Stimulated activated naive B cell treated with anti-CD40 and anti-IgM and Interleukin-4, amounts not matched to agents 10 μg/mL and 1 μg/mL and 100 μg/mL, for 72 hours (primary cell): Measurements from ENCODE around the gene TBC1D17.
A peak's percentile ranks its signal among the peaks of the same experiment; 100 is the strongest.

ENCODE experiments used
- ATAC-seq, 2 donors: fragments of 150-1000 bp; cut with Tn5 transposase; replicated peaks; 2 replicates each; pipeline ENCODE4 v1.10.0; 2021; ENCODE audit warnings: moderate library complexity in 1 of 2
- DNase-seq: peaks from one replicate; pipeline ENCODE4 v3.0.0; 2021
- H3K27ac Mint-ChIP-seq: one replicate; pipeline ENCODE4 v1.8.0; 2022; ENCODE audit warnings: mild to moderate bottlenecking, mixed read lengths
- H3K27me3 Mint-ChIP-seq, 2 donors: one replicate each; pipeline ENCODE4 v1.8.0; 2022; ENCODE audit warnings: mixed read lengths in 2 of 2
- H3K36me3 Mint-ChIP-seq, 2 donors: one replicate each; pipeline ENCODE4 v1.8.0; 2022; ENCODE audit warnings: mixed read lengths in 2 of 2, mild to moderate bottlenecking in 1 of 2
- H3K4me1 Mint-ChIP-seq, 2 donors: one replicate each; pipeline ENCODE4 v1.8.0; 2022; ENCODE audit warnings: mixed read lengths in 2 of 2, mild to moderate bottlenecking in 1 of 2
- H3K4me3 Mint-ChIP-seq, 2 donors: one replicate each; pipeline ENCODE4 v1.8.0; 2022; ENCODE audit warnings: mild to moderate bottlenecking in 2 of 2, mixed read lengths in 2 of 2, moderate library complexity in 1 of 2
- H3K9me3 Mint-ChIP-seq, 2 donors: one replicate each; pipeline ENCODE4 v1.8.0; 2022; ENCODE audit warnings: mixed read lengths in 2 of 2, mild to moderate bottlenecking in 1 of 2

The TBC1D17 gene

DNA sequence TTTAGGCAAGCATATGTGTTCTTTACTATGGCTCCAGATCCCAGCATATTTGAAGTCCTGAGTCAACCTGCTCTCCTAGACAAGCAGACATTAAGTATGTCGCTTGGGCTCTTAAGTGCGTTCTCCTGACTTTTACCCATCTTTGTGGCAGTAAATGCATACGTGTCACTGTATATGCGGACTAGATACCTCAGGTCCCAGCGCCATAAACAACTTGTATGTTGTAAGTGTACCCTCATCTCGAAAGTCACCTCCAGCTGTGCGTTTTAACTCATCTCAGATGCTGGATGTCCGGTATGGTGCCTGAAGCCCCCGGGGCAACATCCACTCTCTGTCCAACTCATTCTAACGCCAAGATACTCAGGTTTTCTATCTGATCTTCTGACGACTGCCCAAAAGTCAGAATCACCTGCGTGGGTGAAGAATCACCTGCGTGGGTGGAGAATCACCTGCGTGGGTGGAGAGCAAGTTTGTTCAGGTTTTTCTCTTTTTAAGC lies 24.8 kb upstream of the TBC1D17 start:
- peaks cover 39 to 61% of the 10 kb centered on the region in 2 donors for H3K4me1 Mint-ChIP-seq
- peaks cover 19 to 36% of the 10 kb centered on the region in 2 donors for H3K36me3 Mint-ChIP-seq
- peak overlapping the region; percentile 81 to 84 for H3K4me3 Mint-ChIP-seq
- H3K27ac Mint-ChIP-seq: peak overlapping the region; percentile 37
- H3K27me3 Mint-ChIP-seq: no peaks in the 10 kb centered on the region
- ATAC-seq: no peak
- no peak for DNase-seq
- H3K9me3 Mint-ChIP-seq: peaks cover 8 to 9% of the 10 kb centered on the region in 2 donors

DNA sequence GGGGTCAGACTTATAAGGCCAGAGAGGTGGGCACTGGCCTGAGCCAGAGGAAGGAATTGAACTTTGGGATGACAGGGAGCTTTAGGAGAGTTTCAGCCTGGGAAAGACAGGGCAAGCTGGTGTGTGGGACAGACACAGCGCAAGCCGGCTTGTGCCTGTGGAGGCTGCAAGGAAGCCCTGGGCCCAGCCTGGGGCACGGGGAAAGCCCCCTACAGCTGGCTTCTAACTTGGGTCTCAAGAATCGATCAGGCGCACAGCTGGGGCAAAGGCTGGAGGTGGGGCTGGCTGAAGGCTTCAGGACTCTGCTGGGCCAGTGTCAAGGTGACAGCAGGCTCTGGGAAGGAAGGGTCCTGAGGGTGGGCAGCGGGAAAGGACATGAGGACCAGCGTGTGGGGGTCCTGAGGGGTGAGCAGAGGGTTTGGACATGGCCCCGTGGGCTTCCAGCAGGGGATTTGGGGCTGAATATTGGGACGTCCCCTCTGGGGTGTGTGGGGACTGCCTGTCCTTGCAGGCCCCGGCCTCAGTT lies 23.6 kb upstream of the TBC1D17 start:
- Mint-ChIP-seq H3K27me3 (no peaks in the 10 kb centered on the region), H3K4me1 (peaks cover 34 to 53% of the 10 kb centered on the region in 2 donors), H3K9me3 (peaks cover 7 to 9% of the 10 kb centered on the region in 2 donors), H3K36me3 (peaks cover 30 to 45% of the 10 kb centered on the region in 2 donors), H3K27ac (peak overlapping the region; percentile 89), H3K4me3 (peak overlapping the region in 1 of 2 donors; percentile 25)
- no peak for ATAC-seq
- DNase-seq: no peak

DNA sequence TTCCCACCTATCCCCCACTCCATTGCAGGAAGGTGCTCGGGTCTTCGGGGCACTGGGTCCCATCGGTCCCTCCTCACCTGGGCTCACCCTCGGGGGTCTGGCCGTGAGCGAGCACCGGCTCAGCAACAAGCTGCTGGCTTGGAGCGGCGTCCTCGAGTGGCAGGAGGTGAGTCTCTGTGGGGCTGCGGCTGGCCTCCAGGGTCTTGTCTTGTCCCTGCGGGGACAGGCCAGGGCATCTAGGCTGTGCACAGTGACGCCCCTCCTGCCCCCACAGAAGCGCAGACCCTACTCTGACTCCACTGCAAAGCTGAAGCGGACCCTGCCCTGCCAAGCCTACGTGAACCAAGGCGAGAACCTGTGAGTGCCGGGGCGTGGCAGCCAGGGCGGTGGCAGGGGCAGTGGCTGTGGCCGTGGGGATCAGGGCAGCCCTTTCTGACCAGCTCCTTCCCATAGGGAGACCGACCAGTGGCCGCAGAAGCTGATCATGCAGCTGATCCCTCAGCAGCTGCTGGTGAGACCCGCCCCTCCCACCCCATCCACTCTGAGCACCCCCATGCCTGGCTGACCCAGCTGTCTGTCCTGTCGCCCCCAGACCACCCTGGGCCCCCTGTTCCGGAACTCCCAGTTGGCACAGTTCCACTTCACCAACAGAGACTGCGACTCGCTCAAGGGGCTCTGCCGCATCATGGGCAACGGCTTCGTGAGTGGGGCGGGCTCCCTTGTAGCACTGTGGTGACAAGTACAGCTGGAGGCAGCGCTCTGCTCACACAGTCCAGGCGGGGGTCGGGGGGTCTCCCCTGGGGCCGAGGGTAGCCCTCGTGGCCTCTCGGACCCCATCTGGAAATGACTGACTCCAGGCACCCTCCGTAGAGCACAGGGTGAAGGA lies 22.9 kb upstream of the TBC1D17 start:
- Mint-ChIP-seq H3K4me3 (peak overlapping the region in 1 of 2 donors; percentile 31), H3K27me3 (no peaks in the 10 kb centered on the region), H3K36me3 (peaks cover 29 to 43% of the 10 kb centered on the region in 2 donors), H3K4me1 (peaks cover 30 to 50% of the 10 kb centered on the region in 2 donors), H3K27ac (peak overlapping the region; percentile 89), H3K9me3 (peaks cover 4 to 5% of the 10 kb centered on the region in 2 donors)
- ATAC-seq: no peak
- no peak for DNase-seq

DNA sequence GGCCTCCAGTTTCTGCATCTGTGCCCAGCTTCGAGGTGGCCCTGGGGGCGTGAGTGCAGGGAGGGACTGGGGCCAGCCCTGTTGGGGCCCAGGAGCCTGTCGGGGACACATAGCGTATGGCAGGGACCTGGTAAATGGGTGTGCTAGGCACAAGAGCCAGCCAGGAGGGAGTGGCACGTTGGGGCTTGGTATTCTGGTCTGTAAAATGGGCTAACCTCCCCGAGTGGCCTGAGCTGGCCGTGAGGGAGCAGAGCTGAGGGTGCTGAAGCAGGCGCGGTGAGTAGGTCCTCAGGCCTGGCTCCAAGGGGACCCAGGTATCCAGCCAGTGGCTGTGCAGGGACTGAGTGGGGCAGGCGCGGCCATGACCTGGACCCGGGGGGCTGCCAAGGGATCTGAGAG lies 22.2 kb upstream of the TBC1D17 start:
- Mint-ChIP-seq H3K27me3 (no peaks in the 10 kb centered on the region), H3K27ac (peak overlapping the region; percentile 87), H3K9me3 (no peaks in the 10 kb centered on the region), H3K36me3 (peaks cover 29 to 40% of the 10 kb centered on the region in 2 donors), H3K4me3 (peak overlapping the region in 1 of 2 donors; percentile 31), H3K4me1 (peaks cover 24 to 43% of the 10 kb centered on the region in 2 donors)
- no peak for DNase-seq
- no peak for ATAC-seq

DNA sequence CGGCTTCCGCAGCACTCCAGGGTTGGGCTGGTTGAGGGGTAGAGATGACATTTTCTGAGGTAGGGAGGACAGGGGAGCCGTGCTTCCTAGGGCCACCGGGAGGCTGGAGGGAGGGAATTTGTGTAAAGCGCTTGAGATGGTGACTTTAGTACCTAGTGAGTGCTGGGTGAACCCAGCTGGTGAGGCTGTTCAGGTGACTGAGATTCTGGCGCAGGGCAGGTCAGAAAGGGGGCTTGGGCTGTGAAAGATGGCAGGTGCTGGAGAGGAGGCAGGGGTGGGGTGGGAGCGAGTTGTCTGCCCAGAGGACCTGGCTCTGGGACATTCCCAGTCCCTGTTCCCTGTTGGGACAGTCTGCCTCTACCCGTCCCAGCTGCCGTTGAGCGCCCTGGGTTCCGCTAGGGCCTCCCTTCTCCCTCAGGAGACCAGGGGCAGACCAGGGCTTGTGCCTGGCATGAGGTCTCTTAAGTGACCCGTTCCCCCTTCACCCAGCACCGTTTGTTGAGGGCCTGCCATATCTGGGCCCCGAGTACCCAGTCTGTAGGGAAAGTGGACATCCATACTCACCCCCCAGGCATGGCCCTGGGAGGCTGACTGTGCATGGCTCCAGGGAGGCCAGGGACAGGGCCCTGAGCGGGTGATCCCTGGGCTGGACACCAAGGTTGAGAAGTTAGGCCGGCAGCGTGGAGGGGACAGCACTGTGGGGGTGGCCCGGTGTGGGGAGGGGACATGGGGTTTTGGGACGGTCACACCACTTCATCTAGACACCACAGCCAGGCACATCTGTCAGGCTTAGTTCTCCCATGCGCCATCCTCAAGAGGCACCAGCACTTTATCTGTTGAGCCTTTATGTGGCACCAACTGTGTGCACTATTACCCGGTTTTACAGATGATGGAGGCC lies 21.6 kb upstream of the TBC1D17 start:
- ATAC-seq: no peak
- no peaks in the 10 kb centered on the region for H3K9me3 Mint-ChIP-seq
- H3K27ac Mint-ChIP-seq: peak overlapping the region; percentile 87
- DNase-seq: no peak
- H3K36me3 Mint-ChIP-seq: peaks cover 34 to 45% of the 10 kb centered on the region in 2 donors
- peaks cover 23 to 46% of the 10 kb centered on the region in 2 donors for H3K4me1 Mint-ChIP-seq
- H3K4me3 Mint-ChIP-seq: peak overlapping the region; percentile 19 to 21
- H3K27me3 Mint-ChIP-seq: no peaks in the 10 kb centered on the region

DNA sequence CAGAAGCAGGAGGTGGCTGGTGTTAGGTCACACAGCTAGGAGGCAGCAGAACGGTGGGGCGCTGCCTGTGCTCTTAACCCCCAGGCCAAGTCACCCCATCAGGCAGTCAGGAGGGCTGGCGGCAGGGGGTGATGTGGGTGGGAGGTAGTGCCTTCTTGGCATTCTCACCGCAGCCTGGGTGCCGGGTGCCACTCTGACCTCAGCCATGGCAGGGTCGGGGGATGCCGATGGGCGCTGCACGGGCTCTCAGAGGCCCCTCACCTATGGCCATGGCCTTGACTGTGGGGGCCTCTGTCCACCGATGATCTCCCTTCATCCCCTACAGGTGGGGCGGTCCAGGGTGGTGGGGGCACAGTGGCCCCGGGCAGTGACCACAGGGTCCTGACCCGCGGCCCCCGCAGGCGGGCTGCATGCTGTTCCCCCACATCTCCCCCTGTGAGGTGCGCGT lies 20.9 kb upstream of the TBC1D17 start:
- peaks cover 23 to 50% of the 10 kb centered on the region in 2 donors for H3K4me1 Mint-ChIP-seq
- ATAC-seq (no peak), DNase-seq (no peak)
- peaks cover 37 to 52% of the 10 kb centered on the region in 2 donors for H3K36me3 Mint-ChIP-seq
- H3K27ac Mint-ChIP-seq: peak overlapping the region; percentile 65
- no peaks in the 10 kb centered on the region for H3K9me3 Mint-ChIP-seq
- peak overlapping the region; percentile 19 to 21 for H3K4me3 Mint-ChIP-seq
- no peaks in the 10 kb centered on the region for H3K27me3 Mint-ChIP-seq

DNA sequence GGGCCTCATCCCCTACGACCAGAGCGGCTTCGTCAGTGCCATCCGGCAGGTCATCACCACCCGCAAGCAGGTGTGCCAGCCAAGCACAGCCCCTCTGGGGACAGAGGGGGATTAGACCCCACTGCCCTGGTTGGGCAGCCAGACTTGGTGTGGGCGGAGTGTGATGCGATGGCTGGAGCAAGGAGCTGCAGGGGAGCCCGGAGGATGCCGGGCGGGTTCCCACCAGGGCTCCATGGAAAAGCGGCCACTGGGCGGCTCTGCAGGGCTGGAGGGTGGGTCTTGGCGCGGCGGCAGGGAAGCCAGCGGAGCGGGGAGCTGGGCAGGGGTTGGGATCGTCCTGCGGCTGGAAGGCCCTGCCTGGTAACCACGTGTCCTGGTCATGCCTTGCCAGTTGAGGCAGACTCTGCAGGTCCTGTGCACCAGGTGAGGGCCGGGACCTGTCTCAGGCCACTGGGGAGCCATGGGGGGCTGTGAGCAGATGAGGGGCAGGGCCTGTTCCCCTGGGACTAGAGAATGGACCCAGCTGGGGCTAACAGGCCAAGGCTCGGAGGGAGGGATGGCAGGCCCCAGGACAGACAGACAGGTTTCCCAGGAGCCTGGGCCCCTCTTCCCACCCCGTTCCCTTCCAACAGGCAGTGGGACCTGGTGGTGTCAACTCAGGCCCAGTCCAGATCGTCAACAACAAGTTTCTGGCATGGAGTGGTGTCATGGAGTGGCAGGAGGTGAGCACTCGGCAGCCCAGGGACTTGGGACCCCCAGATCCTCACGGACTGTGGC lies 20.3 kb upstream of the TBC1D17 start:
- Mint-ChIP-seq H3K36me3 (peaks cover 37 to 55% of the 10 kb centered on the region in 2 donors), H3K4me1 (peaks cover 18 to 46% of the 10 kb centered on the region in 2 donors), H3K9me3 (no peaks in the 10 kb centered on the region), H3K27ac (peak overlapping the region; percentile 62), H3K27me3 (no peaks in the 10 kb centered on the region), H3K4me3 (peak overlapping the region; percentile 6 to 28)
- ATAC-seq: no peak
- no peak for DNase-seq

DNA sequence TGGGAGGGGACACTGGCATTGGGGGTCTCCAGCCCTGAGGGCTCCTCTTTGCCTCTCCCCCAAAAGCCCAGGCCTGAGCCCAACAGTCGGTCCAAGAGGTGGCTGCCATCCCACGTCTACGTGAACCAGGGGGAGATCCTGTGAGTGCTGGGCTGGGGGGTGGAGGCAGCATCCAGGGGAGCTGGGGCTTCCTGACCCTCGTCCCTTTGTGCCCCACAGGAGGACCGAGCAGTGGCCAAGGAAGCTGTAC lies 19.7 kb upstream of the TBC1D17 start:
- H3K4me1 Mint-ChIP-seq: peaks cover 13 to 41% of the 10 kb centered on the region in 2 donors
- no peaks in the 10 kb centered on the region for H3K27me3 Mint-ChIP-seq
- peaks cover 40 to 58% of the 10 kb centered on the region in 2 donors for H3K36me3 Mint-ChIP-seq
- no peaks in the 10 kb centered on the region for H3K9me3 Mint-ChIP-seq
- no peak for ATAC-seq
- no peak overlapping the region for H3K4me3 Mint-ChIP-seq
- DNase-seq: no peak
- H3K27ac Mint-ChIP-seq: peak overlapping the region; percentile 62

DNA sequence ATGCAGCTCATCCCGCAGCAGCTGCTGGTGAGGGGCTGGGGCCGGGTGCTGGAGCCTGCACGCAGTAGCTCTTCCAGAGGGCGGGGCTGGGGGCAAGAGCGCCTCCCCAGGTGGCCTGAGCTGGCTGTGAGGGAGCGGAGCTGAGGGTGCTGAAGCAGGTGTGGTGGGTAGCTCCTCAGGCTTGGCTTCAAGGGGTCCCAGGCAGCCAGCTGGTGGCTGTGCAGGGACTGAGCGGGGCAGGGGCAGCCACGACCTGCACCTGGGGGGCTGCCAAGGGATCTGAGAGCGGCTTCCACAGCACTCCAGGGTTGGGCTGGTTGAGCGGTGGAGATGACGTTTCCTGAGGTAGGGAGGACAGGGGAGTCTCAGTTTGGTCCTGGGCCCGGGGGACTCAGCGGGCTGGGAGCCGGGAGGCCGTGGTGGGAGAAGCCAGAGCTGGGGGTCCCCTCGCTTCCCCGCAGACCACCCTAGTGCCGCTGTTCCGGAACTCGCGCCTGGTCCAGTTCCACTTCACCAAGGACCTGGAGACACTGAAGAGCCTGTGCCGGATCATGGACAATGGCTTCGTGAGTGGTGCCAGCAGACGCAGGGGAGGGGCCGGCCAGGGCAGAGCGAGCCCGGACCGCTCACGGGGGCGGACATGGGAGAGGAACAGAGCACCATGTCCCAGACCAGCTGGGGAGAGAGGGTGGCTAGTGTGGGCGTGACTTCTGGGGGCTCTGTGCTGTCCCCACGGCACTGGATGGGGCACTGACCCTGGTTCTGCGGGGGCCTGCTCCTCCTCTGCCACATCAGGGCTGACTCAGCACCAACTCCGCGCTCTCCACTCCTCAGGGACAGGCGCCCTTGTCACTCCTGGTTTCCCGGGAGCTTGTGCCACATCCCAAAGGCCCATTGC lies 19.2 kb upstream of the TBC1D17 start:
- H3K36me3 Mint-ChIP-seq: peaks cover 45 to 63% of the 10 kb centered on the region in 2 donors
- DNase-seq: no peak
- H3K27me3 Mint-ChIP-seq: no peaks in the 10 kb centered on the region
- H3K4me1 Mint-ChIP-seq: peaks cover 15 to 41% of the 10 kb centered on the region in 2 donors
- ATAC-seq: no peak
- H3K9me3 Mint-ChIP-seq: no peaks in the 10 kb centered on the region
- no peak overlapping the region for H3K4me3 Mint-ChIP-seq
- peak overlapping the region; percentile 75 for H3K27ac Mint-ChIP-seq

DNA sequence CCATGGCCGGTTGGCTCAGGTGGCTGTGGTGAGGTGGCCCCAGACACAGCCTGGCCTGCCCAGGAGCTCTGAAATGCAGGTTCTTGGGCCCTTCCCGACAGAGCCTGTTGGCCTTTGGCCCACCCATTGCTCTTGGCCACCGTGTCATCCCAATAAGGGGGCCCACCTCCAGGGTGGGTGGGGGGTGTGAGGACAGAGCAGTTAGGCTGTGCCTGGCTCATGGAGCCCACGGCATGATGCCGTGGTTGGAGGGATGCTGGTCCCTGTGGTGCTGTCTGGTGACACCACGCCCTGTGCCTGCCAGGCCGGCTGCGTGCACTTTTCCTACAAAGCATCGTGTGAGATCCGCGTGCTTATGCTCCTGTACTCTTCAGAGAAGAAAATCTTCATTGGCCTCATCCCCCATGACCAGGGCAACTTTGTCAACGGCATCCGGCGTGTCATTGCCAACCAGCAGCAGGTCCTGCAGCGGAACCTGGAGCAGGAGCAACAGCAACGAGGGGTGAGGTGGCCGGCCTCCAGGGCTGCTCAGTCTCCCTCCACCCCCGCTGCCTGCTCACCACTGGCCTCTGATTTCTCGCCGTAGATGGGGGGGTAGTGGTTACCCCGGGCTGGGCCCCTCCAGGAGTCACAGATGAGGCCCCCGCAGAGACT lies 17.7 kb upstream of the TBC1D17 start:
- Mint-ChIP-seq H3K27ac (peak overlapping the region; percentile 51), H3K9me3 (no peaks in the 10 kb centered on the region), H3K27me3 (no peaks in the 10 kb centered on the region), H3K4me1 (peaks cover 13 to 47% of the 10 kb centered on the region in 2 donors), H3K36me3 (peaks cover 57 to 77% of the 10 kb centered on the region in 2 donors), H3K4me3 (no peak overlapping the region)
- ATAC-seq (no peak), DNase-seq (no peak)

DNA sequence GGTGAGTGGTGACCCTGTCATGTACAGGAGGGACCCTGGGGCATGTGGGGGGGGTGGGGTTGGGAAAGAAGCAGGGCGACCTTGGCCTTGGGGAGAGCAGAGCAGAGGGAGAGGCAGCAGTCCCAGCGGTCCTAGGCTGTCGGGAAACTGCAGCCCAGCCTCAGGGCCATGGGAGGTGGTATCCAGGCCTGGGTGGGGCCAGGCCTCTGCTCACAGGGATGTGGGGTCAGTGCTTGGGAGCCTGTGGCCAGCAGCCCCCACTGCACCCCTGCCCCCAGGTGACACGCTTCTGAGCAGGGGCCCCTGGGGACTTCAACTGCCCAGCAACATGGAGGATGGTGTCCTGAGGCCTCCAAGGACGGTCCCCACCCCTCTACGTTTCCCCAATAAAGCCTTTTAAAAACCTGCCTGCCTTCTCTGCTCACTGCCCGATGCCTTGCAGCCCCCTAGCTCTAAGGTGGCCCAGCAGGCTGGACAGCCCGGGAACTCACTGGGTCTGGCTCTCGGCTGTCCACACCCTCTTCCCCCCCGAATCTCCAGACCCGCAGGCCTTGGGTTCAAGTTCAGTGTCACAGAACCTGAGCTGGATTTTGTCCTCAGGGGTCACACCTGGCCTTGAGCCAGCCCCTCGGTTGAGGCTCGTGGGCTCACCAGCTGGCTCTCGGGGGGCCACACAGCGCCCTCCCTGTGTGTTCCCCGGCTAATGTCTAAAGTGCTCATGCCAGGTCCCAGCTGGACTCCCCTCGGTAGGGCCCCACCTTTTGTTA lies 17.0 kb upstream of the TBC1D17 start:
- H3K27ac Mint-ChIP-seq: no peak overlapping the region
- H3K4me1 Mint-ChIP-seq: peaks cover 14 to 47% of the 10 kb centered on the region in 2 donors
- peaks cover 59 to 79% of the 10 kb centered on the region in 2 donors for H3K36me3 Mint-ChIP-seq
- H3K27me3 Mint-ChIP-seq: no peaks in the 10 kb centered on the region
- H3K4me3 Mint-ChIP-seq: no peak overlapping the region
- no peaks in the 10 kb centered on the region for H3K9me3 Mint-ChIP-seq
- ATAC-seq (no peak), DNase-seq (no peak)

DNA sequence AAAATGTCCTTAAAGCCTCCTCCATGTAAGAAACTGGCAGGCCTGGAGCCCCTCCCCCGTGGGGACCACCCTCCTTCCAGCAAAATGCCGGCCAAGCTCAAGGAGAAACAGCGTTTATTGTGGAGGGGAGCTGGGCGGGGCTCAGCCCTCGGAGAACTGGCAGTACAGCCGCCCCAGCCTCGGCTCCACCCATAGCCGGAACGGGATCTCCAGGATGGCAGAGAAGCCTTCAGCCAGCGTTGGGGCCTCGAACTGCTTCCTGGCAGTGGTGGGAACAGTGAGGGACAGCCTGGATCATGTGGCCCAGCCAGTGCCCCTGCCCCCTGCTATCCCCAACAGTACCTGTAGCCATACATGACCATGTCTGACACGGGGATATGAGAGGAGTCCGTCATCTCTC lies 16.4 kb upstream of the TBC1D17 start:
- no peaks in the 10 kb centered on the region for H3K9me3 Mint-ChIP-seq
- DNase-seq (no peak), ATAC-seq (no peak)
- no peaks in the 10 kb centered on the region for H3K27me3 Mint-ChIP-seq
- H3K4me3 Mint-ChIP-seq: no peak overlapping the region
- peaks cover 15 to 48% of the 10 kb centered on the region in 2 donors for H3K4me1 Mint-ChIP-seq
- peak overlapping the region; percentile 31 for H3K27ac Mint-ChIP-seq
- peaks cover 59 to 79% of the 10 kb centered on the region in 2 donors for H3K36me3 Mint-ChIP-seq
